Measurements from ENCODE around the gene DPY19L2.
"Not testable (repeated sequence)": the region's sequence is repeated elsewhere in the genome, so short reads cannot be mapped to it uniquely, and the experiment has no call there.

GRCh38 chr12:63656407-63656806, 11.9 kb downstream of the DPY19L2 start:
- TF ChIP-seq CTCF (IDR thresholded peaks at IDR 0.05; ENCODE audit: low read length); EZH2 (IDR thresholded peaks at IDR 0.05; ENCODE audit: borderline replicate concordance, low read length): not testable (repeated sequence)

Measured in OCI-LY1 (cell line).